ENCODE measurements around the gene LRRN2. TPM values are rescaled to one million over a fixed set of nuclear protein-coding genes. Genes with fewer than 3 reads are reported as not detected.

Gene LRRN2
- total RNA-seq, 1 donor from 2014 or later = 2.3 TPM

DNA sequence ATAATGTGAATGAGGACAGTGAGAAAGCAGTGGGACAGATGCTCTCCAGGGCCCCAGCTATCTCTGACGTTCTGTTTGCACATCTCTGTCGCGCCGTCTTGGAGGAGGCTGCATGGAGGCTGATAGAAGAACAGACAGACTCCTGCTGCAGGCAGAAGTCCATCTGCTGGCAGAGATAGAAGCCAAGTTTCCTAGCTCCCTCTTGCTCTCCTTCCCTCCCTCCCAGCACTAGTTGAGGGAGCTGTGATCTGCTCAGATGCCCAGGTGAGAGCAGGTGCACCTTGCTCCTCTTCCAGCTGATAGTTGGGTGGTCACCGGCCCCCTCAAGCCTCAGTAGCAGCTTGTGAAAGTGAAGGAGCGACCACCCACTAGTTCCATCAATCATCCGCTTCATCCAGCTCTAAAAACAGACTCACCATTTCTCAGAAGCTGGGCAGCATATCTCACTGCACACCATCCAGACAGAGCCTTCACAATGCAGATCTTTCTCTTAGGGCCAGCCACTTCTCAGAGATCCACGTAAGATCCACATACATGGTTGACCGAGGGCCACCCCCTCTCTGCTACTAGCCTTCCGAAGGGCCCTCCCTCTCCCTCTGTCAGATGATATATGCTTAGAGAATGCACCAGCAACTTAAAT lies 12.9 kb downstream of the LRRN2 start:
- no peak for ATAC-seq
- intact Hi-C loops (cut with micrococcal nuclease) = no loop called here

DNA sequence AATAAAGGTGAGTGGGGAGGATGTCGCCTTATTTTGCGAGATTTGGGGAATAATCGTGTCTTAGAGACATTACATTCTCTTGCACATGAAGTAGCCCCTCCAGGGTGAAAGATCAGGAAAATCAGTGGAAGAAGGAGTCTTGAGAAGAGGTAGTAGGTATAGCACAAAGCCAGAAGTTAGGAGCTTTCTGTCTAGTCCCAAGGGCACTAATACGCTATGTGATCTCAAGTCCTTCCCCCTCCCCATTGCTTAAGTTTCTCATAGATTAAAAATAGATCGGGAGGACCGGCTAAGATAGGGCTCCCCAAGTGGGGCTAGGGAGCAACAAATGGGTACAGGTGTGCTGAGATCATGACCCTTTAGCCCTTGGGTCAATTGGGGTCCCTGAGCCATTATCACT lies 13.5 kb downstream of the LRRN2 start:
- intact Hi-C loops (cut with micrococcal nuclease) = no loop called here

More for the DNA sequence above, 12.9 kb downstream of the LRRN2 start:
- DNase-seq = no peak

DNA sequence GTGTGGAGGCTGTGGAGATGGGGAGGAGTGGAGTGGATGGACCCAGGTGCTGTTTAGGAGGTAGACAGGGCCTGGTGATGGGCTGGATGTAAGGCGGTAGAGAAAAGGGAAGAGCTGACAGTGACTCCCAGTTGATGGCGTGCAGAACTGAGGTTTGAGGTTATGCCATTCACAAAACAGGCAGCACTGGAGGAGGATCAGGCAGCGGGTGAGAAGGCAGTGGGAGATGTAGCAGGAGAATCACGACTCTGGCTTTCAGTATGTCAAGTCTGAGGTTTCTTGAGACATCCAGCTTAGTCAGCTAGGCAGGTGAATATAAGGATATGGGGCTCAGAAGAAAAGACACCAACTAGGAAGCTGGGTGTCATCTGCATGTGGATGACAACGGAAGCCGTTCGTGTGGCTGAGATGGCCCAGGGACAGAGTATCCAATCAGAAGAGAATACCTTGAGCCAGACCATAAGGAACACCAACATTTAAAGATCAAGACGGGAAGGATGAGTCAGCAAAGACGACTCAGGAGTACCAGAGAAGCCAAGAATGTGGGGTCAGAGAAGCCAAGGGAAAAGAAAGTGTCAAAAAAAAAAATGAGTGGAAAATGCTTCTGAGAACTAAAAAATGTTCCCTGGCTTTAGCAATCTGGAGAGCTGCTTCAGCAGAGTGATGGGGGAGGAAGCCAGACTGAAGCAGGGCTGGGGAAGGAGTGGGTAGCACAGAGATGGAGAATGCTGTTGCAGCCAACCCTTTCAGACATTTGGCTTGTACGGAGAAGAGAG lies 15.2 kb downstream of the LRRN2 start:
- intact Hi-C loops (cut with micrococcal nuclease) = no loop called here
- ATAC-seq = no peak
- no peak for DNase-seq

More for the DNA sequence above, 13.5 kb downstream of the LRRN2 start:
- no peak for ATAC-seq
- no peak for DNase-seq

DNA sequence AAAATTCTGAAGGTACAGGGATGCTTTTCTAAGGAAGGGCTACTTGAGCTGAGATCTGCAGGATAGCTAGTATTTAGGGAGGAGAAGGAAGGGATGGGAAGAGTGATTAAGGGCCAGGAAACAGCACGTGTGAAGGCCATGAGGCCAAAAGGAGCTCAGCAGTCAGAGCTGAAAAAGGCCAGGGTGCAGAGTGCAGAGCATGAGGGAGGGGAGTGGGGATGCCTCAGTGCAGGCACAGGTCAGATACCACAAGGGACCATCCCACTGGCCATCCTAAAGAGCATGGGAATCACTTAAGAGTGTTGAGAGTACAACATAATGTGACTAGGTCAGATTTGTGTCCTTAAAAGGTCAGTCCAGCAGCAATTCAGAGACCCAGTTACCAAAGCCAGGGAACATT lies 16.0 kb downstream of the LRRN2 start:
- DNase-seq (no peak), ATAC-seq (no peak)
- intact Hi-C loops (cut with micrococcal nuclease) = no loop called here

DNA sequence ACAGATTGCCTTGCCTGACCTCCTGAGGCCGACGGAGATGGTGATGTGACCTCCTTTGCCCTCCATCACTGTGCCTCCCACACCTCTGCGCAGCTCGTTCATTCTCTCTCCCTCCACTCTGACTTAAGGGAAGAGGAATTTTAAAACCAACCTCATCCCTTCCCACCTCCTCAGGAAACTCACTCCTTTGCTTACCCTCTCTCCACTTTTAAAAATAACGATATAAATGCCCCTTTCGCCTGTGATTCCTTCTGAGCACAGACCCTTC lies 21.2 kb downstream of the LRRN2 start:
- DNase-seq (no peak), ATAC-seq (no peak)
- intact Hi-C loops (cut with micrococcal nuclease) = no loop called here

DNA sequence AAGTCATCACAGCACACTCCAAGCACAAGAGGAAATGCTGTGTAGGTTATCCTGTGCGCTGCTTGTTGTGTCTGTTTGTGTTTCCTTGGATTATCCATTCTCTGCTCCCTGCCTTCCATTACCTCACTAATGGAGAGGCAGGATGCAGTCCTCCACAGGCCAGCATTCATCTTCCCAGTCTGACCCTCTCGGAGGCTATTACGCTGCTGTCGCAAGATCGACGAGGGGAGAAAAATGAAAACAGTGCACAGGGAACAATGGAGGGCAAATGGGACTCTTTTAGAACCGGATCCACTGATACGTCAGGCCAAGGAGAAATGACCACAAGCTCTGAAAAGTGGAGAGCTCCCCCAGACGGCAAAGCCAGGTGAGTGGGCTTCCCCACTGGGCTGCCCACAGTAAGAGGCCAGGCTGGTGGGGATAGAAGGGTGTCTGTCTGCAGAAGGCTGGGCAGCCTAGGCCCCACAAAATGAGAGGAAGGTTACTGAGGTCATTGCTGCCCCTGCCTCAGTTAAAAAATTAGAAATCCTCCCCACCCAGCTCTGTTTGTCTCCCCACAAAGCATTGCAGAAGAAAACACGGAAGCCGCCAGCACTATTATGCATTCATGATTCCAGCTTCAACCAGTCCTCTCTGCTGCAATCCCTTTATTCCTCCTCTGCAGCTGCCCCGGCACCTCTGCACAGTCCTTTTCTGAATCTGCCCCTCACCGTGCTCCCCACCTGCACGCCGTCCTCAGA lies 21.7 kb downstream of the LRRN2 start:
- DNase-seq (no peak), ATAC-seq (no peak)
- intact Hi-C loops (cut with micrococcal nuclease) = no loop called here

DNA sequence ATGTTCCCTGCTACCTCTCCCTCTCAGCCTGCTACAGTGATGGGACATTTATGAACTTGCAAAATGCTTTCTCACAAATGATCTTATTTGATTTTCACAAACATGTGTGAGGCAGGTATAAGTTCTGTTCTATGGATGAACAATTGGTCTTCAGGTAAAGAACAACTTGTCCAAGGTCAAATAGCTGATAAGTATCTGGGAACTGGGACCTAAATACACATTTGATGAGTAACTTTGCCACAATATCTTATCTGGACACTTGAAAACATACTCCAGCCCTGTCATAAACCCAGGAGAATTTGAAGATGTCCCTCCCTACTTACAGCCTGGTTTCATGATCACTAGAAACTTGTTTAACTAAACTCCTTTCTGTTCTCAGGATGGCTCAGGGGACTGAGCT lies 23.0 kb downstream of the LRRN2 start:
- ATAC-seq = no peak
- intact Hi-C loops (cut with micrococcal nuclease) = no loop called here

DNA sequence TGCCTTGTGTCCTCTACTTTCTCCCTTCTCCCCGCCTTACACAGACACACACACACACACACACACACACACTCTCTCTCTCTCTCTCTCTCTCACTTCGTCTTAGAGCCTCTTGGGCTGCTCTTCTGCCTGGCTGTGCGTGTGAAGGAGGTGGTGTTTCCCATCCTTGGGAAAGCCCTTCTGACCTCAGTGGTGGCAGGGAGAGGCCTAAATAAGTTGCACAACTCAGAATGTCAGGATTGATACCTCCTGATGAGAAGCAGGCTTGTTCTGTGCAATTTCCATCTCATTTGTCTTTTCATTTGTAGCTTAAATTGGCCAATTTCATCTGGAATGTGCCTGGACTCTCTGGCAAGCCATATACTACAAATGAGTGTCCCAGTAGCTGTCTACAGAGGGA lies 25.0 kb downstream of the LRRN2 start:
- intact Hi-C loops (cut with micrococcal nuclease) = no loop called here
- no peak for ATAC-seq
- no peak for DNase-seq

More for the DNA sequence above, 23.0 kb downstream of the LRRN2 start:
- DNase-seq = no peak

DNA sequence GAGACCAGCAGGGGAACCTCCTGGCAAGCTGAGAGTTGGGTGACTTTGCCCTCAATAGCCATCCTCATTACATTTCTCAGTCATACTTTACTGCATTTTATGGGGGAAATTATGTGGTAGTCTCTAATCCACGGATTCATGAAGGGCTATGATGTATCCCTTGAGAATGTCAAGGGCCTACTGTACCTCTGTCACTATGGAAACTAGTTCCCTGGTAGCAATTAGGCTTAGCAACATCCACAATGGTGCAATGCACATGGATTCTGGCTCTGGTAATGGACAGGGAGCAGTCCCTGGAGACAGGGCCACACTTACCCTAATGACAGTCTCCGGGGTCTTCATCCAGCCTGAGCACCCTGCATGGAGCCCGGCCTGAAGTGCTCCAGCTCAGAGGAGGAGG lies 26.5 kb downstream of the LRRN2 start:
- intact Hi-C loops (cut with micrococcal nuclease) = no loop called here
- DNase-seq (no peak), ATAC-seq (no peak)

DNA sequence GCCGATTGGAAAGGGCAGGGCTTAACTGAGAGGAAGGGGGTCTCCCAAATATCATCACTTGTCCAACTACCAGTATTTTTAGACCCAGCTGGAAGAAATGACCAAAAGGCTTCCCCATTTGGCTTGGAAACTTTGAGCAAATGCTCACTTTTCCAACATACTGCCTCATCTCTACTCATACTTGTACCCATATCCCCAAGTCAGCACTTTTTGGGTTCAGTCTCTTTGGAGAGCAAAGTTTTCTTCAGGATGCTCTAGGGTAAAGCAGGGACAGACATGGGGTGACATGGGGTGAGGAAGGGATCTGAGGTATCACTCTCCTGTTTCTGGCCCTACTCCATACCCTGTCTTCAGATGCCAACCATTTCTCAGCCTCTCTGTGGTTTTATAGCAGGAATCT lies 27.2 kb downstream of the LRRN2 start:
- no peak for DNase-seq
- ATAC-seq = no peak
- intact Hi-C loops (cut with micrococcal nuclease) = no loop called here

DNA sequence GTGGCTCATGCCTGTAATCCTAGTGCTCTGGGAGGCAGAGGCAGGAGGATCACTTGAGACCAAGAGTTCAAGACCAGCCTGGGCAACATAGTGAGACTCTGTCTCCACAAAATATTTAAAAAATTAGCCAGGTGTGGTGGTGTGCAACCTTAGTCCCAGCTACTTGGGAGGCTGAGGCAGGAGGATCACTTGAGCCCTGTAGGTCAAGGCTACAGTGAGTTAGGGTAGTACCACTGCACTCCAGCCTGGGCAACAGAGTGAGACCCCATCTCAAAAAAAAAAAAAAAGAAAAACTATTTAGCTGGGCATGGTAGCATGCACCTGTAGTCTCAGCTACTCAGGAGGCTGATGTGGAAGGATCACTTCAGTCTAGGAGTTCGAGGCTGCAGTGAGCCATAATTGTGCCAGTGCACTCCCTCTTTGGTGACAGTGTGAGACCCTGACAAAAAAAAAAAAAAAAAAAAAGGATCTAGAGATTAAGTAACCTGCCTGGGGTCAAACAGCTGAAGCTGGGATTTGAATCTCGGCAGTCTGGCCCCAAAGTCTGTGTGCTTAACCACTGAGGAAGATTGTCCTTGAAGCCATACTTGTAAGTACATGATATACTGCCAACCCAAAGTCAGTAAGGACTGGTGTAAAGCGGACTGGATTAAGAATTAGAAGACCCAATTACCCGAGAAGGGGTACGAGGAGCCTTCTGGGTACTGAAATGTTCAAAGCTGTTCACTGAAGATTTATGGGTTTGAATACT lies 31.8 kb downstream of the LRRN2 start:
- DNase-seq (no peak), ATAC-seq (no peak)
- intact Hi-C loops (cut with micrococcal nuclease) = no loop called here

DNA sequence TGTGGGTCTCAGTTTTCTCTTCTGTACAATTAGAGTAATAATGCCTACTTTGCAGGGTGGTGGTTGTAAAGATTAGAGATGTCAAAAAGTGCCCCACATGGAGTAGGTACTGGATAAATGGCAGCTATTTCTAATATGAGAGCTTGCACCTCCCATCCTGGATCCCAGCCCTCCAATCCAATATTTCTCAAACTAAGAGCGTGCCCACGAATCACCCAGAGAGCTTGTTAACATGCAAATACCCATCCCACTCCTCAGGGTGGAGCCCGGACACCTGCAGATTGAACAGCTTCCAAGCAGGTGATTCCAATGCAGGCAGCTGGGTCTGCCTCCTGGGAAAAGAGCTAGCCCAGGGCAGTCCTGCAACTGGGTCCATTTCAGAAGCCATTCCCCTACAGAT lies 33.0 kb downstream of the LRRN2 start:
- intact Hi-C loops (cut with micrococcal nuclease) = no loop called here
- ATAC-seq (no peak), DNase-seq (no peak)

DNA sequence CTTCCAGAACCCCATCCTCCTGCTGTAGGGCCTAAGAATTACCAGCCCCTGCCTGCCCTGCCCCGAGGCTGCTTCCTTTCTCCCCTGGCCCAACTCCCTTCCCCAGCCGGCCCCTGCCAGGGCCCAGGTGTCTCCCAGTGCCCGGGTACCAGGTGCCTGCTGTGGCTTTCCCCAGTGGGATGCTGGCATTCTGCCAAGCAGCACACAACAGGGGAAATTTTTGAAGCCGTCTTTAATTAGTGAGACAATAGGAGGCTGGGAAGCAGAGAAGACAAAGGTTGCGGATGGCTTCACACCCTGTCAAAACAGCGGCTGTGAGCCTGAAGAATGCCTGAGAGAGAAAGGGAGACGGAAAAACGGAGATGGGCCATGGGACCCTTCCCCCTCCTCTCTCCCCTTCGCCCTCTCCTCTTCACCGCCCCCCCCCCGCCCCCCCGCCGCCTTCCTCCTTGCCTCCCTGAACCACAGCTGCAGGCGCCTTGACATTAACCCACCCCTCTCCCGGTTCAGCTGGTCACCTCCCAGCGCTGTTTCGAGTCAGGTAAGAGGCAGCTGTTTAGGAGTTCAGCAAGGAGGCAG lies 33.6 kb downstream of the LRRN2 start:
- intact Hi-C loops (cut with micrococcal nuclease) = no loop called here
- ATAC-seq = no peak
- DNase-seq = no peak

DNA sequence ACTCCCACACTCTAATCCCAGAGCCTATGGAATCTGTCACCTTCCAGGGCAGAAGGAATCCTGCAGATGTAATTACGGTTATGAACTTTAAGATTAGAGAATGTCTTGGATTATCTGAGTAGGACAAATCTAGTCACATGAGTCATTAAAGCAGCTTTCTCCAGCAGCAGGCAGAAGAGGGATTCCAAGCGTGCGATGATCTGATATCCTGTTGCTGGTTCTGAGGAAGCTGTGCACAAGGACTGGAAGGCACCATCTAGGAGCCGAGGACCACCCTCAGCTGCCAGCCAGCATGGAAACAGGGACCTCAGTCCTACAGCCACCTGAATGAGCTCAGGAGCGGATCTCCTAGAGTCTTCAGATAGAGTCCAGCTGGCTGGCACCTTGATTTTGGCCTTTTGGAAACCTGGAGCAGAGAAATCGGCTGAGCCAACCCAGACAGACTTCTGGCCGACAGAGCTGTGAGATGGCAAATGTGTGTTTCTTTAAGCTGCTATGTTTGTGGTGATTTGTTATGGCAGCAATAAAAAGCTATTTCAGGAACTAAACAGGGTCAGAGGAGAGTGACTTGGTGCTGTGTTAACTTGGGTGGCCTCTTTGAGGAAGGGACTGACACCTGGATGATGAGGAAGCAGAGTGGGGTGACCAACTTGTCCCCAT lies 34.5 kb downstream of the LRRN2 start:
- ATAC-seq (no peak), DNase-seq (no peak)
- intact Hi-C loops (cut with micrococcal nuclease) = no loop called here

DNA sequence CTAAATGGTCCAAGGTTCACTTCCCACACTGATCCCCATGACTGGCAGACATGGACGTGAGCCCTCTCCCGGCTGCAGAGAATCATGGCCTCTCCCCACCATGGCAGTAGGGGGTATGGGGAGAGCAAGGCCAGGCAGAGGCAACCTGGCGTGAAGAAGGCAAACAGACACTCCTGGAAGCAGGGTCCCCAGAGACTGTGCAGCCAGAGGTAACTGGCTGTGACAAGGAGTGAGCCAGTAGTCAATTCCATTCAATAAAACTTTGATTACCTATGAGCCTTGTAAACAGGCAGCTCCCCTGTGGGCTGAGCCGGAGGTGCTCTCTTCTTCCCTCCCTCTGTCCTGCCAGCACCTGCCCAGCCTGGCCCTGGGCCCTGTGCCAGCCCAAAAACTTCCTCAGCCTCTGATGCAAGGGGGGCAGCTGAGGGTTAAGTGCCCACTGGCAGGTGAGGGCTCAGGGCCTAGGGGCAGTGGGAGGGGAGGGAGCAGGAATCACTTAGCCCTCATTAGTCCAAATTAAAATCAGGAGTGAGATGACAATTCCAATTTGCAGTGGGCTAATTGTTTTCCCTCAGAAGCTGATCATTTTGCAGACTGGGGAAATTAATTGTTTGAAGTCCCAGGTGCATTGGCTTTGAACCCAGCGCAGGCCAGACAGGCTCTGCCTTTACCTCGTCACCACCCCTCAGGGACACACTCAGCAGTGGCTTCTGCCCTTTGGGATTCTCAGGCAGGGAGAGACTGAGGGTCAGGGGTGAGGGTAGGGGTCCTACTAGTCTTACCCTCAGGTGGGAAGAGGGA lies 35.6 kb downstream of the LRRN2 start:
- intact Hi-C loops (cut with micrococcal nuclease) = no loop called here

DNA sequence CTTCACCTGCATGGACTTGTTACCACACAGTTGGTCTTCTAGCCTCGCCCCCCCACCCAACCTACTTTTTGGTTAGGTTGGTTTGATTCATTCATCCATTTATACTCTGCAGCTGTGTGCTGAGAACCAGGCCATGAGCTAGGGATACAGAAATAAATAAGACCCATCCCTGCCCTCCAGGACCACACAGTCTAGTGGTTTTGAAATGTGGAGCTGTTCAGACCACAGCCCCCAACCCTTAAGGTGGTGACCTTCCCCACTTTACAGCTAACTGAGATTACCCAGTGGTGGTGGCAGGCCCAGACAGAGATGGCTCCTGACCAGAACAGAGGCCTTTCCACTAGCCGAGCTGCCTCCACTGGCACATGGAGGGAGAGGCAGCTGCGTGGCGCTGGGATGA lies 37.0 kb downstream of the LRRN2 start:
- intact Hi-C loops (cut with micrococcal nuclease) = no loop called here
- ATAC-seq (no peak), DNase-seq (no peak)

More for the DNA sequence above, 35.6 kb downstream of the LRRN2 start:
- DNase-seq (no peak), ATAC-seq (no peak)

DNA sequence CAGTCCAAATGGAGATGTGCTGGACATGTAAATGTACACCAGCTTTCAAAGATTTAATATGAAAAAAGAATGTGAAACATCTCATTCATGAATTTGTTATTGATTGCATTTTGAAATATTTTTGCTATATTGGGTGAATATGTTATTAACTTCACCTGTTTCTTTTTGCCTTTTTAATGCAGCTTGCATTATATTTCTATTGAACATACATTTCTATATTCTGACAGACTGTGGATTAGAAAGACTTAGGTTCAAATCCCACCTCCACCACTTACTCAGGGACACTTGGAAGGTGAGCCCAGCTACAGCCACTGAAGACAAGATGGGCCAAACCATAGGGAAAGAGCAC lies 37.8 kb downstream of the LRRN2 start:
- intact Hi-C loops (cut with micrococcal nuclease) = no loop called here
- DNase-seq (no peak), ATAC-seq (no peak)

DNA sequence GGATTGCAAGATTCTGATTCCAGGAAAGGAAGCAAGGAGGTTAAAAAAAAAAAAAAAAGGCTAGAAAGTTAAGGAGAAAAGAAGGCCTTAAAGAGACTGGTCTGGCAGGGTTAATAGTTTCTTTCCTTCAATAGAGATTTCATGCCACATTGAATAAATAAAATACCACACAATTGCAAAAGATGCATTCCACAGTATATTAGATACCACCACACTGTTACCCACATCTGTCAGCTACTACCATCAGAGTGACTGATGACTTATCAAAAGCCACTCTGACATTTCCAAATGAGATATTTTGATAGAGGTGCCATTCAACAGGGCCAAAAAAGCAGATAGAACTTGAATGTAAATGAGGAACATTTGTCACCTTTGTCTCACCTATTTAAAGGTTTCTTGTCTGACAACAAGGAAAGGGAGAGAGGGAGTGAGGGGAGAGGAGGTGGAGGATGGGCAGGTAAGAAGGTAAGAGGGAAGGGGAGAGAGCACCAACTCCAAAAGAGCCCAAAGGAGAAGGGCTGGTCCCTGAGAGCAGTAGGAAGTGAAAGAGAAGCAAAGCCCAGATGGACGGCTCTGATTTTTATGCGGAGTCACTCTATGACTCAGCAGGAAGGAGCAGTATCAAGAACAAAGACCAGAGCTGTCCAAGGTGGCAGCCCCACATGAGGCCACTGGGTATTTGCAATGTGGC lies 38.3 kb downstream of the LRRN2 start:
- intact Hi-C loops (cut with micrococcal nuclease) = no loop called here
- ATAC-seq (no peak), DNase-seq (no peak)

Measured in left ventricle myocardium superior (tissue), 1 donor.